ENCODE measurements around the gene OTOP3.
A peak's percentile ranks its signal among the peaks of the same experiment; 100 is the strongest.

Gene OTOP3

GRCh38 chr17:74917430-74917829, 18.3 kb upstream of the OTOP3 start:
- no peak for DNase-seq (ENCODE audit: low read depth in 4 of 4, low spot score in 1 of 4)

DNA sequence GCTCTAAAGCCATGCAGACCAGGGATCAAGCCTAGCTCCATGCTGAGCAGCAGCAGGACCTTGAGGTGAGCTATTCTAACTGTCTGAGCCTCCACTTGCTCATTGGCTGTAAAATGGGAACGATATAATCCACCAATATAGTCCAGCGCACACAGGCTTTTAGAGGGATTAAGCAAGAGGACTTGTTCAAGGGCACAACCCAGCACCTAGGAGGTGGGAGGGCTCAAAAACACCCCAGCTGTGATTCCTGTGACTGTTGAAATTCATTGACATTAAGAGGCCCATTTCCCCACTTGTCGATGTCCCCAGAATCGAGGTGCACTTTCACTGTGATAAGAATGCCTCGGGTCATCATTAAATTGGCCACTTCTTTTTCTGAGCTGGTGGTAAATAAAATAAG, 16.8 kb upstream of the OTOP3 start:
- DNase-seq (ENCODE audit: low read depth in 4 of 4, low spot score in 1 of 4): no peak

GRCh38 chr17:74919440-74920305, 16.0 kb upstream of the OTOP3 start:
- DNase-seq (ENCODE audit: low read depth in 4 of 4, low spot score in 1 of 4): no peak

DNA sequence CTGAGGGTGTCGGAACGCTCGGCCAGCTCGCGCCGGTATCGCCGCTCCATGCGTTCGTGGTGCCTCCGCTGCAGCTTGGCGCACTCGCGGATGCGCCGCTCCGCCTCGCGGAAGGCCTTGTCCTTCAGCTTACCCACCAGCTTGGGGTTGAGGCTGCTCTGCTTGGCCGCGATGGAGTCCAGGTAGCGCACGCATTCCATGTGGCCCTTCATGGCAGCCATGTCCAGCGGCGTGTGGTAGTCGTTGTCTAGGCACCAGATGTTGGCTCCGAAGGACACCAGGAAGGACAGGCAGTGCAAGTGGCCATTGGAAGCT, 15.4 kb upstream of the OTOP3 start:
- DNase-seq (ENCODE audit: low read depth in 4 of 4, low spot score in 1 of 4): no peak

DNA sequence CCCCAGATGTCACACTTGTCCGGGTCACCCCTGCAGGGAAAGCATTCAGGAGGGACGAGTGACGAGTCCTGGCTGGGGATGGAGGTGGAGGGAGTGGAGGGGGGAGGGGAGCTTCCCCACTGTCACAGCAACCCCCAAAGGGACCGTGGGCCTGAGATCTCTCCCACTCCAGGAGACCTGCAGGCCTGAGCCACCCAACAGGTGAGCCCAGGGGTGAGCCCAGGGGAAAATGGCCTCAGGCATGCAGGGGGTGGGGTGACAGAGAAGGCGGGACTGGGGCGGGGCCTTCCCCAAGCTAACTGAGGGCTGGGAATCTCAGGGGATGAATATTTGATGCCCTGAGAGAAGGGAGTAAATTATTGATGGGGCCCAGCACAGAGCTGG, 15.1 kb upstream of the OTOP3 start:
- no peak for DNase-seq (ENCODE audit: low read depth in 4 of 4, low spot score in 1 of 4)

- DNase-seq (ENCODE audit: low read depth in 4 of 4, low spot score in 1 of 4): no peak
Measured at GRCh38 chr17:74921026-74921681, 14.5 kb upstream of the OTOP3 start.

DNA sequence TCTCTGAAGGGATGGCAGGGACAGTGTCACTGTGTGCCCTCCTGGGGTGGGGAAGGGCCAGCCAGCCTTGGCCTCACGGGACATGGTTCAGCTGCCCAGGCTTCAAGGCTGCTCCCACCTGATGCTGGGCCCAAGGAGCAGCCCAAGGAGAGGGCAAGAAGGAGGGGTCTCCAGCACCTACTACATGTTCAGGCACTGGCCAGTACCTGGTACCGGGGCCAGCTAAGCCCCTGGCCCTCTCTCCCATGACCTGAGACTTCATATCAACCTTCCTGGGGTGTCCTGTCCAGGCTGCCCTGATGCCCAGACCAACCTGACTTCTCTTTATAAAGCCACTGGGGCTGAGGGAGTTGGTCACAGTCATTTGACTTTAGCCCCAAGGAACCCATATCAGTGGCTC, 13.9 kb upstream of the OTOP3 start:
- DNase-seq (ENCODE audit: low read depth in 4 of 4, low spot score in 1 of 4): no peak

GRCh38 chr17:74922172-74922571, 13.5 kb upstream of the OTOP3 start:
- DNase-seq (ENCODE audit: low read depth in 4 of 4, low spot score in 1 of 4): no peak

GRCh38 chr17:74922694-74923537, 12.8 kb upstream of the OTOP3 start, which contains the start of gene USH1G:
USH1G (minus strand) TSS chr17:74923255; CDS start chr17:74923073, 182 bp downstream.
- no peak for DNase-seq (ENCODE audit: low read depth in 4 of 4, low spot score in 1 of 4)

DNA sequence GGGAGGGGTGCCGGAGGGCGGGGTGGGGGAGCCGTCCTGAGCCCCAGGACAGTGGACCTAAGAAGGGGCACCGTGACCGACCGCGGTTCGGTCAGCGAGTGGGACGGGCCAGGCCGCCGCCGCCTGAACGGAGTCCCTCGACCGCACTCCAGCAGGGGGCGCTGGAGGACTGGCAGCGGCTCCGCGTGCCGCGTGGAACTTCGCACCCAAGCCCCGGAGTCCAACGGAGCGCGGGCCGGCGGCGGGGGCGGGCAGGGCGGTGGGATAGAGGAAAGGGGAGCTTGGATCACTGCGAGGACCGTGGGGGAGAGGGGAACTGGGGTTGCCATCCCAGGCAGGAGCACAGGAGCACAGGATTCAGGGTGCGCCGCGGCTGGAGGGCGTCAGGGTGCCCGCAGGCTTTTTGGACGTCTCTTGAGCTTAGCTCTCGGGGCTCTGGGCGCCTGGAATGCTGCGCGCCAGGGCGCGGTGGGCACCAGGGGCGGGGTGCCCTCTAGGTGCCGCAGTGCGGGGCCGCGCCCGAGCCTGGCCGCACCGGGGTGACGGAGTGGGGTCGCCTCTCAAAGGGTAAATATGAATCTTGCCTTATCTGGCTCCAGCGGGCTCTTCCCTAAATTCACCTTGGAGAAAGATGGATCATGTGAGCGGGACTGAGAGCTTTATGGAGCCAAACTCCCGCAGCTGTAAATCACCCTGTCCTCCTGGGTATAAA, 12.0 kb upstream of the OTOP3 start:
- peak; percentile 47 to 65 (median 56) for DNase-seq (ENCODE audit: low read depth in 4 of 4, low spot score in 1 of 4)

DNA sequence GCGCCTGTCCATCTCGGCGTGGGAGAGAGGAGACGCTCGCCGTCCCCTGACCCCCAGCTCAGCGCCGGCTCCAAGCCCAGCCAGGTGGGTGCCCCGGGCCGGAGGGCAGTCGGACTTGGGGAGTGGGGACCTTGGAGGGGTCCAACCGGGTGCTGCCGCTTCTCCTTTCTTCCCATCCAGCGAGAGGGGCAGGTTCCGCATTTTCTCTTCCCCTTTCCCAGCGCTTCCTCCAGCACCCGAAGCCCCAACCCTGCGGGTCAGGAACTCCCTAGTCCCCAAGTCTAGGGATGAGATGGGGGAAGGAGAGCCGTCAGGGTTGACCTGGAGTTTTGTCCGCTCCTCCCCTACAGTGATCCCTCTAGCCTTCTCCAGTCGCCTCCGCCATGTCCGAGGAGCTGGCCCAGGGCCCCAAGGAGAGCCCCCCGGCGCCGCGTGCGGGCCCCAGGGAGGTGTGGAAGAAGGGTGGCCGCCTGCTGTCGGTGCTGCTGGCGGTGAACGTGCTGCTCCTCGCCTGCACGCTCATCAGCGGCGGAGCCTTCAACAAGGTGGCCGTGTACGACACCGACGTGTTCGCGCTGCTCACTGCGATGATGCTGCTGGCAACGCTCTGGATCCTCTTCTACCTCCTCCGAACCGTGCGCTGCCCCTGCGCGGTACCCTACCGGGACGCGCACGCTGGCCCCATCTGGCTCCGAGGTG, 11.3 kb upstream of the OTOP3 start, which contains the start of gene OTOP2:
Gene OTOP2 (plus strand): TSS at position 24 of the 699 bp plus-strand sequence. CDS start 360 bp downstream, at position 384.
- DNase-seq (ENCODE audit: low read depth in 4 of 4, low spot score in 1 of 4): no peak

GRCh38 chr17:74925242-74925641, 10.5 kb upstream of the OTOP3 start:
- DNase-seq (ENCODE audit: low read depth in 4 of 4, low spot score in 1 of 4): no peak

DNA sequence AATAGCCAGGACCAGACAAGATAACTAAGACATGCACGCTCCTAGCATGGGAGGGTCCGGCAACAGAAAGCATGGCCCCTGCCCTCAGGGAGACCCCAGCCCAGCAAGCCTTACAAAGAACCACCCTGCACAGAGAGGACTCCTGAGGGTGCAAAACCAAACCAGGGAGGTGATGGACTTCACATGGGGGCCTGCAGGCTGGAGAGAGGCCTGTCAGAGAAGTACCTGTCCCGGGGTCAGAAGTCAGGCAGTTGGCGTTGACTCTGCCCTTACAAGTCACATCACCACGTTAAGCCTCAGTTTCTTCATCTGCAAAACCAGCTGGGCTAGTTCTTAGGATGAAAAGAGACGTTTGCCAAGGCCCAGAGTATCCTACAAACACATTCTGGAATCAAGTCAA, 6.9 kb upstream of the OTOP3 start:
- DNase-seq (ENCODE audit: low read depth in 4 of 4, low spot score in 1 of 4): no peak

GRCh38 chr17:74930535-74931036, 5.1 kb upstream of the OTOP3 start:
- DNase-seq (ENCODE audit: low read depth in 4 of 4, low spot score in 1 of 4): no peak

GRCh38 chr17:74935048-74935447, 650 bp upstream of the OTOP3 start:
- no peak for DNase-seq (ENCODE audit: low read depth in 4 of 4, low spot score in 1 of 4)

DNA sequence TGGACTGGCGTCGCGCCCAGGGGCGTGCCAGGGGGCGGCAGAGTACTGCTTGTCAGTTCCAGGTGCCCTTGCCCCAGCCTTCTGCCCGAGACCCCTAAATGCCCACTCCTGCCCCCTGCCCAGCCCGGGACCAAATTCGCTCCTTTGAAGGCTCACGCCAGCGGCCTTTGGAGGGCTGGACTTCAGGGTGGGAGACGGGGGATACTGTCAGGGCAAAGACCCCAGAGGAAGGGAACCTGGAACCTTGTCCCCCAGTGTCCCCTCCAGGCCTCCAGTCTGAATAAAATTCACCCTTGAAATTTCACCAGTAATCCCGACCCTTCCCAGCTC, 737 bp downstream of the OTOP3 start:
- no peak for DNase-seq (ENCODE audit: low read depth in 4 of 4, low spot score in 1 of 4)

DNA sequence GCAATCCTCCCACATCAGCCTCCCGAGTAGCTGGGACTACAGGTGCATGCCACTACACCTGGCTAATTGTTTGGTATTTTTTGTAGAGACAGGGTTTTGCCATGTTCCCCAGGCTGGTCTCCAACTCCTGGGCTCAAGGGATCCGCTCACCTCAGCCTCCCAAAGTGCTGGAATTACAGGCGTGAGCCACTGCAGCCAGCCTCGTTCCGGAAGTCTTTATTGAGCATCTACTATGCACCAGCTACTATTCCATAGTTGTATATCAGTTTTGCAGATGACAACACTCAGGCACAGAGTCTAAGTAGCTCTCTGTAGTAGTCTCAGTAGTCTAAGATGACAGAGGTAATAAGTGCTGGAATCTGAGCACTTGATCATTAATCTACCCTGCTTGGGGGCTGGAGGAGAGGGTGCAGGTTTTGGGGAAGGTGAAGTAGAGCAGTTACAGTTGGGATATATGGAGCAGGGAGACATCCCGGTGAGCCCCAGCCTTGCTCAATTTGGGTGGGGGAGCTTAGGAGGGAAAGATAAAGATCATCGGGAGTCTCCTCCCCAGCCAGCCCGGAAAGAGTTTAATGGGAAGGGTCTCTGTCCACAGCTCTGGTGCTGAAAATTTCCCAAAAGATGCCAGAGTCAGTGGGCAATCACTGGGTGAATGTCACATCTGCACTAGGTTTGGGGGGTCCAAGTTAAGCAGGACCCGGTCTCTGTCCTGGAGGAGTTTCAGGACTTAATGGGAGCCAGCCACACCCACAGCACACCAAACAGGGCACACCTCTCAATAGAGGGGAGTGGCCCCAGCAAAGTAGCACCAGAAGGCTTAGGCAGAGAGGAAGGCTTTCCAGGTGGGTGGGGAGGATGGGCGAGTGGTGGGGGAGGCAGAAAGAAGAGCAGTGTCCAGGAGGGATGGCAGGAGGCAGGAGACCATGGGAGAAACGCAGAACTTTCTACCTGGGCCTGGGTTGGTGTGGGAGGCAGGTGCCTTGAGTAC, 1.7 kb downstream of the OTOP3 start:
- DNase-seq (ENCODE audit: low read depth in 4 of 4, low spot score in 1 of 4): no peak

GRCh38 chr17:74938194-74938950, 2.7 kb downstream of the OTOP3 start:
- no peak for DNase-seq (ENCODE audit: low read depth in 4 of 4, low spot score in 1 of 4)

All from stimulated activated CD4-positive, alpha-beta T cell treated with anti-CD3 and anti-CD28 coated beads, Interleukin-1b, Interleukin-23, amount 100 ng/mL, for 24 hours (primary cell).